GM12873 (cell line): ENCODE data around the gene CNTNAP2.

Source experiments
- CTCF ChIP-seq: IDR thresholded peaks from 2 replicates; pipeline ENCODE4 v1.5.1; 2012; ENCODE audit warnings: low read depth, mild to moderate bottlenecking, moderate library complexity, low read length, control low read depth; ENCODE audit not compliant: insufficient read depth; ENCODE audit errors: missing control alignments

Gene CNTNAP2

GRCh38 chr7:148144827-148145226, 2028.2 kb downstream of the CNTNAP2 start:
- TF ChIP-seq CTCF: no peak

DNA sequence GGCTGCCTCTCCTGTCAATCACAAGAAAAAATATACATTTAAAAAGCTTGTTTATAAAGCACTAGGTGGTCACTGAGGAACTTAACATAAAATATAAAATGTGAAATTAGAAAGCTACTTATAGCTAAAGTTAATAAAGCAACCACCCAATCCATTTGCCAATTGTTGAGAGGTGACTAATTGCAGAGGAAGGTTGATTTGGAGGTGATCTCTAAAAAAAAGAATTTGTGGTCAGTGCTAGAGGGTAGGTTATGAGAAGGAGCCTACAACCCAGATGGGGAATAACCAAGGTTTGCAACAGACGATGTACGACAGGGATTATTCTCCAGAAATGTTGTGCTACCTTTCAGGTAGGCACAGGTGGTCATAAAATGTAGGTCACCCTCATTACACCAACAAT, 2029.7 kb downstream of the CNTNAP2 start:
- TF ChIP-seq CTCF: no peak

DNA sequence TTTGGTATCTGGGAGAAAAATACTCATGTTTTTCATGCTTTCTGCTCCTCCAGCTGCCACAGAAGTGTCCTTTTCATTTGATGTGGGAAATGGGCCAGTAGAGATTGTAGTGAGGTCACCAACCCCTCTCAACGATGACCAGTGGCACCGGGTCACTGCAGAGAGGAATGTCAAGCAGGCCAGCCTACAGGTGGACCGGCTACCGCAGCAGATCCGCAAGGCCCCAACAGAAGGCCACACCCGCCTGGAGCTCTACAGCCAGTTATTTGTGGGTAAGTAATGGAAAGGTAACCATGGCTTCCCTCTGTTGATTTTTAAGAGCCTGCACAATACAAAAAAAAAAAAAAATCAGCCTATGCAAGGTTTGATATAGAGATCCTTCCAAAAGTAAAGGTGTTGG, 2030.8 kb downstream of the CNTNAP2 start:
- no peak for TF ChIP-seq CTCF

DNA sequence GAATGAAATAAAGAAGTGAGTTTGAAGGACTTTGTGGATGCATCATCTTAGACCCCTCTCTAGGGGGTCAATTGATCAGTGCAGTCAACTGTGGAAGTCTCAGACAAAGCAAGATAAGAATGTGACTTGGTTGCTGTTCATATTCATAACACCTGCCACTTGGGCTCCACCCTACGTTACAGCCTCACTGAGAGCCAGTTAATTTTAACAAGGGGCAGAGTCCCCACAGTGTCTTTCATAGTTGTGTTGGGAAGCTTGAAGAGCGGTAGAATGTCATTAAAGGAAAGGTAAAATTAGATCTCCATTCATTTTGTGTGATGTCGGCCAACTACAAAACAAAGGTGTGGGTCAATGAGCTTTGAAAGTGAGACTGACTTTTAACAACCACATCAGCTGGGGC, 2031.9 kb downstream of the CNTNAP2 start:
- TF ChIP-seq CTCF: no peak

- no peak for TF ChIP-seq CTCF
These were observed 2033.1 kb downstream of the CNTNAP2 start for GRCh38 chr7:148149730-148150129.

DNA sequence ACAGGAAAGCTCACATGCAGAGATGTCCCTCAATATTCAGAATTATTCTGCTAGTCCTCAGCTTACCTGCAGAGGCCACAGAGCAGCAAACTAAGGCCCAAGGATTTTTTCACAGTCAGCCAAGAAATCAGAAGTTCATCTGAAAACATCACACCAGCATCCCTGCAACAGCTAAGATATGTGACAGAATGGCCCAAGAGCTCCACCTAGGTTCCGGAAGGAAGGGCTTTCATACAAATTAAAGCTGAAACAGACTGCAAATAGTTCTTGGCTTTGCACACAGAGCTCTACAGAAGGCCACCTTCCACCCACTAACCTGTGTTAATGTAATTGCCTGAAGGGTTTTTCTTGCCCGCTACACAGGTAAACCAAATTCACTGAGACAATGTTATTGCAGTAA, 2035.2 kb downstream of the CNTNAP2 start:
- TF ChIP-seq CTCF: no peak

- TF ChIP-seq CTCF: no peak
These were observed 2037.1 kb downstream of the CNTNAP2 start for GRCh38 chr7:148153616-148154284.
